HG03571 (cell line): Measurements from ENCODE around the gene PXT1.
"Not testable (repeated sequence)": the region's sequence is repeated elsewhere in the genome, so short reads cannot be mapped to it uniquely, and the experiment has no call there.

Experiments
- ATAC-seq: cut with Tn5 transposase; IDR thresholded peaks from one replicate; pipeline ENCODE4 v1.9.1; 2021; ENCODE audit not compliant: unreplicated experiment

PXT1 gene

GRCh38 chr6:36444470-36444869 is 1.8 kb upstream of the PXT1 start:
- ATAC-seq, result no peak

GRCh38 chr6:36443471-36444428 is 1.1 kb upstream of the PXT1 start:
- no peak for ATAC-seq

- no peak for ATAC-seq
Observed at GRCh38 chr6:36442103-36442670, 467 bp downstream of the PXT1 start.

- ATAC-seq, result peak; percentile 54
Observed at GRCh38 chr6:36441307-36441894, 1.3 kb downstream of the PXT1 start.

GRCh38 chr6:36436466-36436865 is 6.2 kb downstream of the PXT1 start:
- no peak for ATAC-seq

- no peak for ATAC-seq
Observed at GRCh38 chr6:36432151-36432671, 10.4 kb downstream of the PXT1 start.

GRCh38 chr6:36431197-36431596 is 11.5 kb downstream of the PXT1 start:
- ATAC-seq, result no peak

GRCh38 chr6:36430351-36430750 is 12.3 kb downstream of the PXT1 start:
- no peak for ATAC-seq

GRCh38 chr6:36428911-36429310 is 13.7 kb downstream of the PXT1 start:
- ATAC-seq, result no peak

GRCh38 chr6:36426622-36427021 is 16.0 kb downstream of the PXT1 start:
- ATAC-seq, result no peak

- peak; percentile 88 for ATAC-seq
Observed at GRCh38 chr6:36423101-36423824, 19.4 kb downstream of the PXT1 start.

- no peak for ATAC-seq
Observed at GRCh38 chr6:36422714-36423100, 19.9 kb downstream of the PXT1 start.

- ATAC-seq, result no peak
Observed at GRCh38 chr6:36419310-36419709, 23.3 kb downstream of the PXT1 start.

GRCh38 chr6:36418558-36418957 is 24.1 kb downstream of the PXT1 start:
- no peak for ATAC-seq

- ATAC-seq, result no peak
Observed at GRCh38 chr6:36414481-36414880, 28.2 kb downstream of the PXT1 start.

- no peak for ATAC-seq
Observed at GRCh38 chr6:36413489-36414480, 28.9 kb downstream of the PXT1 start.

GRCh38 chr6:36409718-36410117 is 32.9 kb downstream of the PXT1 start:
- ATAC-seq, result not testable (repeated sequence)

GRCh38 chr6:36404164-36404563 is 38.5 kb downstream of the PXT1 start:
- no peak for ATAC-seq

GRCh38 chr6:36402481-36402880 is 40.2 kb downstream of the PXT1 start:
- ATAC-seq, result no peak

- no peak for ATAC-seq
Observed at GRCh38 chr6:36399970-36400369, 42.7 kb downstream of the PXT1 start.
